Smooth muscle cell (in vitro differentiated cells): ENCODE measurements around the gene NOB1. TPM values are rescaled to one million over a fixed set of nuclear protein-coding genes. Genes with fewer than 3 reads are reported as not detected.
A peak's percentile ranks its signal among the peaks of the same experiment; 100 is the strongest.
"Not testable (repeated sequence)": the region's sequence is repeated elsewhere in the genome, so short reads cannot be mapped to it uniquely, and the experiment has no call there.

Experiments used
- DNase-seq: peaks from one replicate; lab custom pipeline; 2025; ENCODE audit not compliant: unreplicated experiment; lab: John Stamatoyannopoulos, UW
- H2AFZ ChIP-seq: fragments of 200-600 bp; sonication (generic); 2 replicates; pipeline ENCODE4 v1.6.0; 2016; ENCODE audit warnings: antibody characterized with exemption, low read depth, mild to moderate bottlenecking
- H3F3A ChIP-seq: fragments of 200-600 bp; sonication (generic); 2 replicates; pipeline ENCODE4 v1.6.0; 2017; ENCODE audit warnings: antibody characterized with exemption, low read depth
- H3K27ac ChIP-seq: fragments of 200-600 bp; sonication (generic); 2 replicates; pipeline ENCODE4 v1.5.1; 2016; ENCODE audit warnings: low read depth, mild to moderate bottlenecking
- H3K27me3 ChIP-seq: fragments of 200-600 bp; sonication (generic); 2 replicates; pipeline ENCODE4 v1.6.1; 2016; ENCODE audit warnings: low read depth, mild to moderate bottlenecking
- H3K36me3 ChIP-seq: fragments of 200-600 bp; sonication (generic); 2 replicates; pipeline ENCODE4 v1.5.1; 2016; ENCODE audit warnings: low read depth
- H3K4me1 ChIP-seq: fragments of 200-600 bp; sonication (generic); 2 replicates; pipeline ENCODE4 v1.5.1; 2016; ENCODE audit warnings: low read depth
- H3K4me2 ChIP-seq: fragments of 200-600 bp; sonication (generic); 2 replicates; pipeline ENCODE4 v1.6.0; 2016; ENCODE audit warnings: mild to moderate bottlenecking
- H3K4me3 ChIP-seq: fragments of 200-600 bp; sonication (generic); 2 replicates; pipeline ENCODE4 v1.5.1; 2016; ENCODE audit warnings: mild to moderate bottlenecking
- H3K79me2 ChIP-seq: fragments of 200-600 bp; sonication (generic); 2 replicates; pipeline ENCODE4 v1.6.0; 2016; ENCODE audit warnings: low read depth, mild to moderate bottlenecking
- H3K9ac ChIP-seq: fragments of 200-600 bp; sonication (generic); 2 replicates; pipeline ENCODE4 v1.6.0; 2016; ENCODE audit warnings: low read depth
- H3K9me3 ChIP-seq: fragments of 200-600 bp; sonication (generic); replicated peaks from 2 replicates; pipeline ENCODE4 v1.5.1; 2016; ENCODE audit warnings: low read depth
- H4K20me1 ChIP-seq: fragments of 200-600 bp; sonication (generic); 2 replicates; pipeline ENCODE4 v1.6.0; 2016; ENCODE audit warnings: low read depth
- CTCF ChIP-seq: fragments of 200-600 bp; sonication (generic); IDR thresholded peaks from 2 replicates; pipeline ENCODE4 v1.5.1; 2017; ENCODE audit warnings: borderline replicate concordance, mild to moderate bottlenecking, antibody characterized with exemption; ENCODE audit not compliant: insufficient read depth, poor library complexity, severe bottlenecking
- WGBS: methylation state at CpG from one replicate; pipeline ENCODE4 v1.1.7; 2016; ENCODE audit warnings: low lambda C conversion rate; 5-methylcytosine and 5-hydroxymethylcytosine counted together
- polyA plus RNA-seq: library from polyadenylated mRNA; unstranded; fragments of >200 nt; fragmentation: Nextera tagmentation; extraction: Ambion mirVana; gene quantifications from 2 replicates; pipeline ENCODE4 v1.2.1, GENCODE V29; 2016
- total RNA-seq: library from RNA; depleted of rRNA; stranded (reverse); fragments of >200 nt; gene quantifications from 2 replicates; pipeline ENCODE4 v1.2.3, GENCODE V29; 2014

NOB1 gene
- total and polyA plus RNA-seq, 2 experiments from 2014 or later: 20.6 to 24.2 TPM

- peak; percentile 35 for TF ChIP-seq CTCF
- no peaks in the 10 kb centered on the region for H3K27me3 ChIP-seq
- peaks cover 5% of the 10 kb centered on the region for H3K79me2 ChIP-seq
- H2AFZ ChIP-seq: no peak overlapping the region
- H3K4me2 ChIP-seq: no peak overlapping the region
- H4K20me1 ChIP-seq: no peaks in the 10 kb centered on the region
- no peaks in the 10 kb centered on the region for H3K9me3 ChIP-seq
- no peak overlapping the region for H3K9ac ChIP-seq
- peaks cover 4% of the 10 kb centered on the region for H3K4me1 ChIP-seq
- H3F3A ChIP-seq: no peaks in the 10 kb centered on the region
- no peak for DNase-seq
- WGBS: 79% methylated on average over 8 of the region's 8 CpGs
- H3K36me3 ChIP-seq: no peaks in the 10 kb centered on the region
- H3K27ac ChIP-seq: no peak overlapping the region
- no peak overlapping the region for H3K4me3 ChIP-seq
Measured at GRCh38 chr16:69798466-69798865, 43.7 kb upstream of the NOB1 start.

GRCh38 chr16:69796285-69797118, 41.8 kb upstream of the NOB1 start:
- no peak overlapping the region for H3K27ac ChIP-seq
- no peaks in the 10 kb centered on the region for H3F3A ChIP-seq
- no peaks in the 10 kb centered on the region for H3K36me3 ChIP-seq
- peak; percentile 88 for TF ChIP-seq CTCF
- H3K9me3 ChIP-seq: no peaks in the 10 kb centered on the region
- H4K20me1 ChIP-seq: no peaks in the 10 kb centered on the region
- H3K9ac ChIP-seq: no peak overlapping the region
- 47% methylated on average over 19 of the region's 19 CpGs for WGBS
- H3K4me3 ChIP-seq: no peak overlapping the region
- peaks cover 4% of the 10 kb centered on the region for H3K4me1 ChIP-seq
- H2AFZ ChIP-seq: no peak overlapping the region
- H3K27me3 ChIP-seq: no peaks in the 10 kb centered on the region
- peaks cover 5% of the 10 kb centered on the region for H3K79me2 ChIP-seq
- no peak overlapping the region for H3K4me2 ChIP-seq
- no peak for DNase-seq

GRCh38 chr16:69794486-69794885, 39.8 kb upstream of the NOB1 start:
- no peak for DNase-seq
- no peaks in the 10 kb centered on the region for H3F3A ChIP-seq
- WGBS: 100% methylated on average over 2 of the region's 2 CpGs
- H2AFZ ChIP-seq: no peak overlapping the region
- H3K9ac ChIP-seq: no peak overlapping the region
- H3K9me3 ChIP-seq: no peaks in the 10 kb centered on the region
- no peak overlapping the region for H3K27ac ChIP-seq
- no peaks in the 10 kb centered on the region for H4K20me1 ChIP-seq
- peaks cover 5% of the 10 kb centered on the region for H3K79me2 ChIP-seq
- H3K4me1 ChIP-seq: peaks cover 4% of the 10 kb centered on the region
- no peaks in the 10 kb centered on the region for H3K27me3 ChIP-seq
- no peaks in the 10 kb centered on the region for H3K36me3 ChIP-seq
- H3K4me2 ChIP-seq: no peak overlapping the region
- no peak for TF ChIP-seq CTCF
- H3K4me3 ChIP-seq: no peak overlapping the region

- no peaks in the 10 kb centered on the region for H3K9me3 ChIP-seq
- 92% methylated on average over 4 of the region's 4 CpGs for WGBS
- TF ChIP-seq CTCF: no peak
- H2AFZ ChIP-seq: no peak overlapping the region
- H3K4me3 ChIP-seq: no peak overlapping the region
- no peaks in the 10 kb centered on the region for H3K27me3 ChIP-seq
- no peaks in the 10 kb centered on the region for H3F3A ChIP-seq
- no peak for DNase-seq
- H3K4me1 ChIP-seq: peaks cover 3% of the 10 kb centered on the region
- H3K4me2 ChIP-seq: no peak overlapping the region
- no peak overlapping the region for H3K9ac ChIP-seq
- no peaks in the 10 kb centered on the region for H4K20me1 ChIP-seq
- H3K36me3 ChIP-seq: no peaks in the 10 kb centered on the region
- H3K27ac ChIP-seq: no peak overlapping the region
- H3K79me2 ChIP-seq: peaks cover 5% of the 10 kb centered on the region
Measured at GRCh38 chr16:69793526-69793925, 38.8 kb upstream of the NOB1 start.

GRCh38 chr16:69791391-69791847, 36.7 kb upstream of the NOB1 start:
- H2AFZ ChIP-seq, H3K9ac ChIP-seq, H3K9me3 ChIP-seq, H3K27ac ChIP-seq, H3K4me3 ChIP-seq, H3K36me3 ChIP-seq, H3K4me2 ChIP-seq, H4K20me1 ChIP-seq, H3K27me3 ChIP-seq, DNase-seq, H3K4me1 ChIP-seq, H3K79me2 ChIP-seq, H3F3A ChIP-seq: not testable (repeated sequence)
- 97% methylated on average over 6 of the region's 6 CpGs for WGBS
